Measurements from ENCODE around the gene BANP.

BANP gene

GRCh38 chr16:88121886-88122580 is 170.8 kb downstream of the BANP start:
- no peak for DNase-seq (ENCODE audit: low read depth)

All from fibroblast of gingiva (primary cell).